Ovary (tissue), 3 donors: Measurements from ENCODE around the gene LBP.
"Not testable (repeated sequence)": the region's sequence is repeated elsewhere in the genome, so short reads cannot be mapped to it uniquely, and the experiment has no call there.

Experiments
- CTCF ChIP-seq, 3 donors: fragments of 450-650 bp in 2 of 3; fragments of 200-600 bp in 1 of 3; IDR thresholded peaks; one replicate each; pipeline versions ENCODE4 v1.5.1 to v1.8.0; 2016 to 2022; ENCODE audit warnings: antibody characterized with exemption in 3 of 3, mild to moderate bottlenecking in 1 of 3
- POLR2A ChIP-seq: fragments of 450-650 bp; IDR thresholded peaks from one replicate; pipeline ENCODE4 v1.6.1; 2017; ENCODE audit warnings: antibody characterized with exemption, mild to moderate bottlenecking, moderate library complexity
- donor health status: DM: no; HTN: no; CAD: no.

GRCh38 chr20:38407822-38408221 lies 61.5 kb downstream of the LBP start:
- TF ChIP-seq POLR2A; CTCF (IDR thresholded peaks at IDR 0.05): not testable (repeated sequence)
